ENCODE data around the gene TMEM72.

DNA sequence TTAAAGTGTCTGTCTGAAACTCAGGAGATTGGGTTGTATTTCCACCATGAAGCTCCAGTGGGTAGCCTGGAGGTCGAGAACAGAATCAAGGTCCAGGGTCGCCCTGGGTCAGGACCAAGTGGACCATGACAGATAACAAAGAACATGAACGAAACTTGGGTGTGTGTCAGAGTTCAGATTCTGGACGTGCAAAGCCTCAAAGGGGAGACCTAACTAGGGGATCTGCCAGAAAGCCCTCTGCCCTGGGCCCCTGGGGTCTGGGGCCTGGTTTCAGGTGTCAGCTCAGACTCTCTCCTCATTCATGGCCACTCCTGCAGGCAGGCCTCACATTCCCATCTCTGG lies 50.1 kb downstream of the TMEM72 start:
- no peak for TF ChIP-seq POLR2A (IDR thresholded peaks at IDR 0.05; ENCODE audit: low read depth, low read length)
- no peak for TF ChIP-seq SPI1 (IDR thresholded peaks at IDR 0.05; ENCODE audit: low read depth, low read length)
- TF ChIP-seq PAX5 (IDR thresholded peaks at IDR 0.05; ENCODE audit: insufficient read depth, low read length, severe bottlenecking) = no peak
- TF ChIP-seq POLR2AphosphoS5 (IDR thresholded peaks at IDR 0.05; ENCODE audit: low read depth, low read length) = no peak

Measured in GM12891 (cell line).